HepG2 (cell line): ENCODE measurements around the gene SLC25A23. TPM values are rescaled to one million over a fixed set of nuclear protein-coding genes. Genes with fewer than 3 reads are reported as not detected.

Experiments
- CBFB ChIP-seq: sonication (generic); formaldehyde crosslinking; IDR thresholded peaks from 2 replicates; pipeline ENCODE4 v1.4.0; 2020; ENCODE audit warnings: missing genetic modification reagents
- CCAR2 ChIP-seq: fragments of 200-400 bp; formaldehyde crosslinking; optimal IDR thresholded peaks from 2 replicates; pipeline ENCODE3; 2018; ENCODE audit warnings: low read depth, mild to moderate bottlenecking, low read length, moderate library complexity
- ESRRA ChIP-seq: sonication (generic); formaldehyde crosslinking; IDR thresholded peaks from 2 replicates; pipeline ENCODE4 v1.5.1; 2020; ENCODE audit warnings: mild to moderate bottlenecking, low read depth, missing genetic modification reagents
- HMG20B ChIP-seq: conservative IDR thresholded peaks from 2 replicates; pipeline ENCODE4 v1.6.1; 2016; ENCODE audit warnings: missing genetic modification reagents, missing compliant biosample characterization
- JUND ChIP-seq: sonication (generic); formaldehyde crosslinking; IDR thresholded peaks from 2 replicates; pipeline ENCODE4 v1.8.0; 2022; ENCODE audit warnings: mild to moderate bottlenecking, missing genetic modification reagents
- MBNL3 ChIP-seq: fragments of 250-450 bp; sonication (Bioruptor Pico); conservative IDR thresholded peaks from 2 replicates; pipeline ENCODE4 v1.8.0; 2022; ENCODE audit warnings: mild to moderate bottlenecking, inconsistent platforms
- NAIF1 ChIP-seq: sonication (generic); formaldehyde crosslinking; IDR thresholded peaks from 2 replicates; pipeline ENCODE4 v1.5.0; 2020; ENCODE audit warnings: mild to moderate bottlenecking, missing genetic modification reagents, borderline replicate concordance
- NFKB2 ChIP-seq: sonication (generic); formaldehyde crosslinking; IDR thresholded peaks from 2 replicates; pipeline ENCODE4 v1.4.0; 2020; ENCODE audit warnings: missing genetic modification reagents, borderline replicate concordance
- ZBTB42 ChIP-seq: sonication (generic); formaldehyde crosslinking; IDR thresholded peaks from 2 replicates; pipeline ENCODE4 v1.5.0; 2020; ENCODE audit warnings: mild to moderate bottlenecking, missing genetic modification reagents
- ZNF260 ChIP-seq: sonication (generic); formaldehyde crosslinking; IDR thresholded peaks from 2 replicates; pipeline ENCODE4 v1.4.0; 2020; ENCODE audit warnings: missing genetic modification reagents, low read depth, mild to moderate bottlenecking, borderline replicate concordance
- ZNF501 ChIP-seq: sonication (generic); formaldehyde crosslinking; IDR thresholded peaks from 2 replicates; pipeline ENCODE4 v1.5.1; 2020; ENCODE audit warnings: mild to moderate bottlenecking, moderate library complexity, missing genetic modification reagents
- ZNF616 ChIP-seq: sonication (generic); formaldehyde crosslinking; IDR thresholded peaks from 2 replicates; pipeline ENCODE4 v1.5.0; 2020; ENCODE audit warnings: low read depth, mild to moderate bottlenecking, missing genetic modification reagents
- ZNF766 ChIP-seq: sonication (generic); formaldehyde crosslinking; IDR thresholded peaks from 2 replicates; pipeline ENCODE4 v1.5.0; 2020; ENCODE audit warnings: missing genetic modification reagents, borderline replicate concordance
- ZNF773 ChIP-seq: sonication (generic); formaldehyde crosslinking; IDR thresholded peaks from 2 replicates; pipeline ENCODE4 v1.4.0; 2020; ENCODE audit warnings: missing genetic modification reagents, borderline replicate concordance
- polyA plus RNA-seq, 8 experiments: library from polyadenylated mRNA; depleted of rRNA in 3 of 8; stranded (reverse) in 7 of 8; unstranded in 1 of 8; fragments of >200 nt; fragmentation: Illumina TruSeq in 4 of 8; extraction: Trizol in 4 of 8; gene quantifications; 2 replicates each; pipeline versions ENCODE4 v1.2.1 to v1.2.3, GENCODE V29; 2011 to 2016; ENCODE audit warnings: low read depth in 4 of 8, missing spikeins in 1 of 8, mixed read lengths in 1 of 8; ENCODE audit not compliant: insufficient read depth in 1 of 8
- total RNA-seq, 5 experiments: library from RNA; depleted of rRNA; stranded (reverse); fragments of >200 nt; fragmentation: Illumina TruSeq; extraction: Trizol; gene quantifications; 2 replicates each; pipeline ENCODE4 v1.2.3, GENCODE V29; 2016; ENCODE audit warnings: low read depth in 1 of 5
- TF ChIP-seq, protein P1 (sequence below): sonication (generic); formaldehyde crosslinking; IDR thresholded peaks from 2 replicates; pipeline ENCODE4 v1.4.0; 2020; ENCODE audit warnings: mild to moderate bottlenecking, missing genetic modification reagents
- TF ChIP-seq, protein P2 (sequence below): sonication (generic); formaldehyde crosslinking; IDR thresholded peaks from 2 replicates; pipeline ENCODE4 v1.8.0; 2022; ENCODE audit warnings: mild to moderate bottlenecking, missing genetic modification reagents, borderline replicate concordance
- TF ChIP-seq, protein P3 (sequence below): sonication (generic); formaldehyde crosslinking; IDR thresholded peaks from 2 replicates; pipeline ENCODE4 v1.5.0; 2020; ENCODE audit warnings: mild to moderate bottlenecking, missing genetic modification reagents
- TF ChIP-seq, protein P4 (sequence below): sonication (generic); formaldehyde crosslinking; IDR thresholded peaks from 2 replicates; pipeline ENCODE4 v1.4.0; 2020; ENCODE audit warnings: missing genetic modification reagents
- TF ChIP-seq, protein P5 (sequence below): sonication (generic); formaldehyde crosslinking; IDR thresholded peaks from 2 replicates; pipeline ENCODE4 v1.4.0; 2020; ENCODE audit warnings: missing genetic modification reagents, borderline replicate concordance

The SLC25A23 gene
- total and polyA plus RNA-seq, 2 of the 13 experiments (the other 11 are each of a cell fraction or from before 2014, with no cell fraction given) = 12.4 to 15.2 TPM

DNA sequence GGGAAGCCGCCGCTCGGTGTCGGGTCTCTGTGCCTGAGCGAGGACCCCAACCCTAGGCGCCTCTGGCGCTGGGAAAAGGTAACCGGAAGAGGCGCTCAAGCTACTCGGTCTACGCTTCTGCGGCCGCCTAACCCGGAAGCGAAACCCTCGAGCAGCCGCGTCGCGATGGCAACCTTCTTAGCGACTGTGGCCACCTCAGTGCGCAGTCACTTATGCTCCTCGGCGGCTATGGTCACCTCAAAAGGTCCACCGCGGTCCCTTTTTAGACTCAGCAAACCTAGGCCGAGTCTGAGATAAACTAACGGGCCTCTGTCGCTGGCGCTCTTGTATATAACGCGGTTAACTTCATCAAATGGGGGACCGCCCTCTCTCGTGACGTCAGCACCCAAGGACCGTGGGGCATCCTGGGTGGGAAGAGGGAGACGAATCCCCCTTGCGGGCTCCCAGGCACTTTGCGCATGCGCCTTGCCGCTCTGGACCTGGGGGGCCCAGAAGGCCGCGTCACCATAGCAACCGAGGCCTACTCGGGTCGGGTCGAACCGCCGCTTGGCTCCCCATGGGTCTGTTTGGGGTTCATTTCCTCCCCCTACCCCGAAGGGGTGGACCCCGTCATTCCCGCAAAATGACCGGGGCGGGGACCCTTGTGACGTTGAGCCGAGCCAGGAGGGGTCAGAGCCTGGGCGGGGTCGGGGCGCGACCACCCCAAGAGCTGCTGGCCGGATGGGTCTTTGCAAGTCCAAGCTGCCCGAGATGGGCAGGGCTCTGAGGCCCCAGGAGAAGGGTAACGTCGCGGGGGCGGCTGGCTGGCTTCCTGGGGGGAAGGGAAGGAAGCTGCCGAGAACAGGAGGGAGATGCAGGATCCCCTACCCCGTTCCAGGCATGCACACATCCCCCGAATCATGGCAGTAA lies 66.3 kb downstream of the SLC25A23 start, which contains the start of gene GTF2F1 (continued):
- TF ChIP-seq, protein P1, sequence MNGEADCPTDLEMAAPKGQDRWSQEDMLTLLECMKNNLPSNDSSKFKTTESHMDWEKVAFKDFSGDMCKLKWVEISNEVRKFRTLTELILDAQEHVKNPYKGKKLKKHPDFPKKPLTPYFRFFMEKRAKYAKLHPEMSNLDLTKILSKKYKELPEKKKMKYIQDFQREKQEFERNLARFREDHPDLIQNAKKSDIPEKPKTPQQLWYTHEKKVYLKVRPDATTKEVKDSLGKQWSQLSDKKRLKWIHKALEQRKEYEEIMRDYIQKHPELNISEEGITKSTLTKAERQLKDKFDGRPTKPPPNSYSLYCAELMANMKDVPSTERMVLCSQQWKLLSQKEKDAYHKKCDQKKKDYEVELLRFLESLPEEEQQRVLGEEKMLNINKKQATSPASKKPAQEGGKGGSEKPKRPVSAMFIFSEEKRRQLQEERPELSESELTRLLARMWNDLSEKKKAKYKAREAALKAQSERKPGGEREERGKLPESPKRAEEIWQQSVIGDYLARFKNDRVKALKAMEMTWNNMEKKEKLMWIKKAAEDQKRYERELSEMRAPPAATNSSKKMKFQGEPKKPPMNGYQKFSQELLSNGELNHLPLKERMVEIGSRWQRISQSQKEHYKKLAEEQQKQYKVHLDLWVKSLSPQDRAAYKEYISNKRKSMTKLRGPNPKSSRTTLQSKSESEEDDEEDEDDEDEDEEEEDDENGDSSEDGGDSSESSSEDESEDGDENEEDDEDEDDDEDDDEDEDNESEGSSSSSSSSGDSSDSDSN = 0 out of 2 replicates have a peak, but pooled peaks have one; percentile 14
- TF ChIP-seq ZNF766 = no peak
- TF ChIP-seq, protein P2, sequence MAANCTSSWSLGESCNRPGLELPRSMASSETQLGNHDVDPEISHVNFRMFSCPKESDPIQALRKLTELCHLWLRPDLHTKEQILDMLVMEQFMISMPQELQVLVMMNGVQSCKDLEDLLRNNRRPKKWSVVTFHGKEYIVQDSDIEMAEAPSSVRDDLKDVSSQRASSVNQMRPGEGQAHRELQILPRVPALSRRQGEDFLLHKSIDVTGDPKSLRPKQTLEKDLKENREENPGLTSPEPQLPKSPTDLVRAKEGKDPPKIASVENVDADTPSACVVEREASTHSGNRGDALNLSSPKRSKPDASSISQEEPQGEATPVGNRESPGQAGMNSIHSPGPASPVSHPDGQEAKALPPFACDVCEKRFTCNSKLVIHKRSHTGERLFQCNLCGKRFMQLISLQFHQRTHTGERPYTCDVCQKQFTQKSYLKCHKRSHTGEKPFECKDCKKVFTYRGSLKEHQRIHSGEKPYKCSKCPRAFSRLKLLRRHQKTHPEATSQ (CRISPR knock-in tag) = peak; percentile 57; the same call in 1 of the 2 replicates
- TF ChIP-seq, protein P3, sequence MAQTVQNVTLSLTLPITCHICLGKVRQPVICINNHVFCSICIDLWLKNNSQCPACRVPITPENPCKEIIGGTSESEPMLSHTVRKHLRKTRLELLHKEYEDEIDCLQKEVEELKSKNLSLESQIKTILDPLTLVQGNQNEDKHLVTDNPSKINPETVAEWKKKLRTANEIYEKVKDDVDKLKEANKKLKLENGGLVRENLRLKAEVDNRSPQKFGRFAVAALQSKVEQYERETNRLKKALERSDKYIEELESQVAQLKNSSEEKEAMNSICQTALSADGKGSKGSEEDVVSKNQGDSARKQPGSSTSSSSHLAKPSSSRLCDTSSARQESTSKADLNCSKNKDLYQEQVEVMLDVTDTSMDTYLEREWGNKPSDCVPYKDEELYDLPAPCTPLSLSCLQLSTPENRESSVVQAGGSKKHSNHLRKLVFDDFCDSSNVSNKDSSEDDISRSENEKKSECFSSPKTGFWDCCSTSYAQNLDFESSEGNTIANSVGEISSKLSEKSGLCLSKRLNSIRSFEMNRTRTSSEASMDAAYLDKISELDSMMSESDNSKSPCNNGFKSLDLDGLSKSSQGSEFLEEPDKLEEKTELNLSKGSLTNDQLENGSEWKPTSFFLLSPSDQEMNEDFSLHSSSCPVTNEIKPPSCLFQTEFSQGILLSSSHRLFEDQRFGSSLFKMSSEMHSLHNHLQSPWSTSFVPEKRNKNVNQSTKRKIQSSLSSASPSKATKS (CRISPR knock-in tag) = peak; percentile 63; the same call in 1 of the 2 replicates
- TF ChIP-seq, protein P4, sequence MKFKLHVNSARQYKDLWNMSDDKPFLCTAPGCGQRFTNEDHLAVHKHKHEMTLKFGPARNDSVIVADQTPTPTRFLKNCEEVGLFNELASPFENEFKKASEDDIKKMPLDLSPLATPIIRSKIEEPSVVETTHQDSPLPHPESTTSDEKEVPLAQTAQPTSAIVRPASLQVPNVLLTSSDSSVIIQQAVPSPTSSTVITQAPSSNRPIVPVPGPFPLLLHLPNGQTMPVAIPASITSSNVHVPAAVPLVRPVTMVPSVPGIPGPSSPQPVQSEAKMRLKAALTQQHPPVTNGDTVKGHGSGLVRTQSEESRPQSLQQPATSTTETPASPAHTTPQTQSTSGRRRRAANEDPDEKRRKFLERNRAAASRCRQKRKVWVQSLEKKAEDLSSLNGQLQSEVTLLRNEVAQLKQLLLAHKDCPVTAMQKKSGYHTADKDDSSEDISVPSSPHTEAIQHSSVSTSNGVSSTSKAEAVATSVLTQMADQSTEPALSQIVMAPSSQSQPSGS = peak; percentile 60
- TF ChIP-seq JUND = no peak
- TF ChIP-seq ZNF773 (CRISPR knock-in tag) = no peak; the same call in 1 of the 2 replicates
- no peak for TF ChIP-seq NFKB2 (CRISPR knock-in tag)
- TF ChIP-seq ZNF260 (CRISPR knock-in tag) = no peak
- TF ChIP-seq, protein P5, sequence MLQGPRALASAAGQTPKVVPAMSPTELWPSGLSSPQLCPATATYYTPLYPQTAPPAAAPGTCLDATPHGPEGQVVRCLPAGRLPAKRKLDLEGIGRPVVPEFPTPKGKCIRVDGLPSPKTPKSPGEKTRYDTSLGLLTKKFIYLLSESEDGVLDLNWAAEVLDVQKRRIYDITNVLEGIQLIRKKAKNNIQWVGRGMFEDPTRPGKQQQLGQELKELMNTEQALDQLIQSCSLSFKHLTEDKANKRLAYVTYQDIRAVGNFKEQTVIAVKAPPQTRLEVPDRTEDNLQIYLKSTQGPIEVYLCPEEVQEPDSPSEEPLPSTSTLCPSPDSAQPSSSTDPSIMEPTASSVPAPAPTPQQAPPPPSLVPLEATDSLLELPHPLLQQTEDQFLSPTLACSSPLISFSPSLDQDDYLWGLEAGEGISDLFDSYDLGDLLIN = no peak
- TF ChIP-seq CBFB = no peak
- peak; percentile 86; the same call in 1 of the 2 replicates for TF ChIP-seq NAIF1 (CRISPR knock-in tag)
- TF ChIP-seq HMG20B (CRISPR knock-in tag) = no peak
- TF ChIP-seq CCAR2 = no peak
- TF ChIP-seq ZNF501 (CRISPR knock-in tag) = peak; percentile 80
- no peak for TF ChIP-seq ZNF616 (CRISPR knock-in tag)
- peak; percentile 57; the same call in 1 of the 2 replicates for TF ChIP-seq ZBTB42
- no peak for TF ChIP-seq MBNL3 (CRISPR knock-in tag)
- TF ChIP-seq ESRRA (CRISPR knock-in tag) = no peak
